Activated CD4-positive, alpha-beta T cell treated with anti-CD3 and anti-CD28 coated beads, Interleukin-2, amount 10 ng/mL, durations not matched to agents 7 days and 5 days (primary cell): Measurements from ENCODE around the gene PROCA1. TPM values are rescaled to one million over a fixed set of nuclear protein-coding genes. Genes with fewer than 3 reads are reported as not detected.
"Not testable (repeated sequence)": the region's sequence is repeated elsewhere in the genome, so short reads cannot be mapped to it uniquely, and the experiment has no call there.

ENCODE experiments used
- CTCF ChIA-PET: fragments of 350-600 bp; sonication (Branson Sonifier 250); formaldehyde crosslinking; loops from one replicate; lab custom pipeline; 2021; ENCODE audit warnings: antibody characterized with exemption; lab: Charles Lee
- POLR2A ChIA-PET: fragments of 350-600 bp; sonication (Branson Sonifier 250); formaldehyde crosslinking; loops from one replicate; lab custom pipeline; 2021; ENCODE audit warnings: antibody characterized with exemption; lab: Charles Lee
- DNase-seq: peaks from one replicate; pipeline ENCODE4 v3.0.0-alpha.2; 2020
- H3K27ac Mint-ChIP-seq: one replicate; pipeline ENCODE4 v1.8.0; 2021; ENCODE audit warnings: mild to moderate bottlenecking, moderate library complexity, mixed read lengths
- H3K27me3 Mint-ChIP-seq: one replicate; pipeline ENCODE4 v1.8.0; 2021; ENCODE audit warnings: mixed read lengths
- H3K36me3 Mint-ChIP-seq: one replicate; pipeline ENCODE4 v1.8.0; 2021; ENCODE audit warnings: low read depth, mixed read lengths
- H3K4me1 Mint-ChIP-seq: one replicate; pipeline ENCODE4 v1.8.0; 2021; ENCODE audit warnings: mixed read lengths
- H3K4me3 Mint-ChIP-seq: one replicate; pipeline ENCODE4 v1.8.0; 2021; ENCODE audit warnings: mild to moderate bottlenecking, moderate library complexity, mixed read lengths
- H3K9me3 Mint-ChIP-seq: one replicate; pipeline ENCODE4 v1.8.0; 2021; ENCODE audit warnings: mixed read lengths
- total RNA-seq, 2 experiments: library from RNA; stranded (reverse); gene quantifications; one replicate each; pipeline ENCODE4 v1.2.3, GENCODE V29; 2021

PROCA1 gene
- total RNA-seq, 2 experiments from 2014 or later = 5.5 to 5.7 TPM

- not testable (repeated sequence) for DNase-seq, H3K27me3 Mint-ChIP-seq, H3K9me3 Mint-ChIP-seq
- Mint-ChIP-seq H3K36me3 (peaks cover 51% of the 10 kb centered on the region), H3K4me3 (peak overlapping the region; percentile 95), H3K27ac (peak overlapping the region; percentile 97), H3K4me1 (peaks cover 65% of the 10 kb centered on the region)
- ChIA-PET CTCF (interaction anchor here (0.6 to 2.4 kb wide), 4 partner anchors 8 to 30 kb away, joined by 3 to 19 read pairs (median 6); partner anchors contain the start of genes NEK8 and PROCA1), POLR2A (interaction anchor here (1.8 kb wide), 1 partner anchor 7 kb away, joined by 12 read pairs; the partner anchor contains the start of gene NEK8)
Observed at GRCh38 chr17:28720997-28721329, 9.3 kb upstream of the PROCA1 start.

GRCh38 chr17:28720247-28720996, 8.7 kb upstream of the PROCA1 start:
- H3K4me3 Mint-ChIP-seq = peak overlapping the region; percentile 95
- H3K9me3 Mint-ChIP-seq = no peaks in the 10 kb centered on the region
- POLR2A ChIA-PET = interaction anchor here (1.1 to 1.8 kb wide), 2 partner anchors 8 to 231 kb away, joined by 10 to 12 read pairs; partner anchors contain the start of genes NEK8 and PHF12
- CTCF ChIA-PET = interaction anchor here (0.6 to 2.5 kb wide), 10 partner anchors 8 to 233 kb away, joined by 3 to 19 read pairs (median 6); partner anchors contain the start of genes NEK8, PHF12 and PROCA1
- H3K27me3 Mint-ChIP-seq = peaks cover 6% of the 10 kb centered on the region
- H3K27ac Mint-ChIP-seq = peak overlapping the region; percentile 97
- peak; percentile 47 for DNase-seq
- peaks cover 61% of the 10 kb centered on the region for H3K4me1 Mint-ChIP-seq
- peaks cover 51% of the 10 kb centered on the region for H3K36me3 Mint-ChIP-seq

GRCh38 chr17:28719021-28719433, 7.3 kb upstream of the PROCA1 start:
- ChIA-PET CTCF (interaction anchor here (0.6 to 2.5 kb wide), 10 partner anchors 8 to 234 kb away, joined by 3 to 19 read pairs (median 6); partner anchors contain the start of genes NEK8, PHF12 and PROCA1), POLR2A (interaction anchor here (0.7 to 1.8 kb wide), 6 partner anchors 8 to 233 kb away, joined by 3 to 12 read pairs (median 4); partner anchors contain the start of genes NEK8, PHF12, PIGS and SDF2)
- Mint-ChIP-seq H3K4me3 (peak overlapping the region; percentile 95), H3K4me1 (peaks cover 47% of the 10 kb centered on the region), H3K9me3 (no peaks in the 10 kb centered on the region), H3K27ac (peak overlapping the region; percentile 97), H3K36me3 (peaks cover 39% of the 10 kb centered on the region), H3K27me3 (peaks cover 13% of the 10 kb centered on the region)
- DNase-seq = no peak

- H3K27me3 Mint-ChIP-seq = peaks cover 13% of the 10 kb centered on the region
- ChIA-PET POLR2A (interaction anchor here (1.0 kb wide), 1 partner anchor 57 kb away, joined by 3 read pairs; the partner anchor contains the start of genes SDF2 and SUPT6H), CTCF (interaction anchor here (2.5 kb wide), 1 partner anchor 31 kb away, joined by 13 read pairs; no protein-coding TSS in a partner anchor)
- peak overlapping the region; percentile 70 for H3K4me3 Mint-ChIP-seq
- no peak for DNase-seq
- peaks cover 42% of the 10 kb centered on the region for H3K4me1 Mint-ChIP-seq
- no peaks in the 10 kb centered on the region for H3K9me3 Mint-ChIP-seq
- peak overlapping the region; percentile 82 for H3K27ac Mint-ChIP-seq
- peaks cover 34% of the 10 kb centered on the region for H3K36me3 Mint-ChIP-seq
Observed at GRCh38 chr17:28718333-28719020, 6.8 kb upstream of the PROCA1 start.

GRCh38 chr17:28717578-28718332, 6.1 kb upstream of the PROCA1 start, which contains the start of gene RAB34:
RAB34 (minus strand) TSS chr17:28717868; CDS start chr17:28717266, 602 bp downstream.
- Mint-ChIP-seq H3K36me3 (peaks cover 28% of the 10 kb centered on the region), H3K27ac (peak within 1 kb of the TSS; percentile 82), H3K4me1 (peaks cover 38% of the 10 kb centered on the region), H3K9me3 (no peaks in the 10 kb centered on the region), H3K27me3 (peaks cover 13% of the 10 kb centered on the region), H3K4me3 (peak within 1 kb of the TSS; percentile 70)
- DNase-seq = no peak
- POLR2A ChIA-PET = no interaction called here
- CTCF ChIA-PET = interaction anchor here (2.5 to 7.7 kb wide), 2 partner anchors 10 to 32 kb away, joined by 13 to 69 read pairs; partner anchors contain the start of genes NEK8 and TLCD1

GRCh38 chr17:28716740-28717577, 5.3 kb upstream of the PROCA1 start:
- H3K27ac Mint-ChIP-seq = no peak overlapping the region
- H3K9me3 Mint-ChIP-seq = no peaks in the 10 kb centered on the region
- H3K4me1 Mint-ChIP-seq = peaks cover 36% of the 10 kb centered on the region
- H3K36me3 Mint-ChIP-seq = peaks cover 20% of the 10 kb centered on the region
- H3K4me3 Mint-ChIP-seq = peak overlapping the region; percentile 60
- H3K27me3 Mint-ChIP-seq = peaks cover 13% of the 10 kb centered on the region
- ChIA-PET POLR2A (no interaction called here), CTCF (interaction anchor here (0.9 to 7.7 kb wide), 3 partner anchors 9 to 70 kb away, joined by 3 to 69 read pairs (median 4); partner anchors contain the start of genes NEK8 and TLCD1)
- DNase-seq = no peak

GRCh38 chr17:28715217-28715616, 3.5 kb upstream of the PROCA1 start:
- CTCF ChIA-PET = interaction anchor here (1.0 to 7.7 kb wide), 5 partner anchors 12 to 250 kb away, joined by 3 to 69 read pairs (median 4); partner anchors contain the start of genes NEK8 and TLCD1

GRCh38 chr17:28714281-28714680, 2.6 kb upstream of the PROCA1 start:
- peaks cover 33% of the 10 kb centered on the region for H3K4me1 Mint-ChIP-seq
- DNase-seq = no peak
- H3K9me3 Mint-ChIP-seq = no peaks in the 10 kb centered on the region
- ChIA-PET CTCF (interaction anchor here (1.0 to 7.7 kb wide), 2 partner anchors 13 to 51 kb away, joined by 3 to 69 read pairs; partner anchors contain the start of genes NEK8 and TLCD1), POLR2A (no interaction called here)
- peaks cover 13% of the 10 kb centered on the region for H3K27me3 Mint-ChIP-seq
- H3K4me3 Mint-ChIP-seq = no peak overlapping the region
- H3K36me3 Mint-ChIP-seq = no peaks in the 10 kb centered on the region
- H3K27ac Mint-ChIP-seq = peak overlapping the region; percentile 13

More at GRCh38 chr17:28715217-28715616, 3.5 kb upstream of the PROCA1 start:
- Mint-ChIP-seq H3K36me3 (peaks cover 5% of the 10 kb centered on the region), H3K4me1 (peaks cover 35% of the 10 kb centered on the region), H3K27ac (no peak overlapping the region), H3K27me3 (peaks cover 13% of the 10 kb centered on the region), H3K9me3 (no peaks in the 10 kb centered on the region), H3K4me3 (no peak overlapping the region)
- DNase-seq = no peak
- POLR2A ChIA-PET = no interaction called here

GRCh38 chr17:28712705-28713415, 1.2 kb upstream of the PROCA1 start:
- Mint-ChIP-seq H3K4me3 (peak overlapping the region; percentile 74), H3K36me3 (no peaks in the 10 kb centered on the region), H3K4me1 (peaks cover 22% of the 10 kb centered on the region), H3K27me3 (peaks cover 13% of the 10 kb centered on the region), H3K9me3 (no peaks in the 10 kb centered on the region), H3K27ac (peak overlapping the region; percentile 94)
- CTCF ChIA-PET = interaction anchor here (1.2 to 7.7 kb wide), 2 partner anchors 14 to 433 kb away, joined by 4 to 69 read pairs; partner anchors contain the start of genes NEK8 and TLCD1
- POLR2A ChIA-PET = no interaction called here
- no peak for DNase-seq

GRCh38 chr17:28712032-28712704, 480 bp upstream of the PROCA1 start:
- CTCF ChIA-PET = interaction anchor here (0.8 to 7.7 kb wide), 5 partner anchors 7 to 433 kb away, joined by 3 to 69 read pairs (median 4); partner anchors contain the start of genes NEK8, RPL23A and TLCD1
- peaks cover 13% of the 10 kb centered on the region for H3K27me3 Mint-ChIP-seq
- POLR2A ChIA-PET = no interaction called here
- H3K9me3 Mint-ChIP-seq = no peaks in the 10 kb centered on the region
- H3K4me3 Mint-ChIP-seq = peak overlapping the region; percentile 74
- peaks cover 21% of the 10 kb centered on the region for H3K4me1 Mint-ChIP-seq
- peak; percentile 70 for DNase-seq
- no peaks in the 10 kb centered on the region for H3K36me3 Mint-ChIP-seq
- H3K27ac Mint-ChIP-seq = peak overlapping the region; percentile 94
